Measurements from ENCODE around the gene RAB29. TPM values are rescaled to one million over a fixed set of nuclear protein-coding genes. Genes with fewer than 3 reads are reported as not detected.
A peak's percentile ranks its signal among the peaks of the same experiment; 100 is the strongest.

Gene RAB29
- total and polyA plus RNA-seq, 9 of the 15 experiments (the other 6 are each of a cell fraction or from before 2014, with no cell fraction given) = 6.3 to 17.6 (median 8.0) TPM

- TF ChIP-seq ZBTB40 (IDR thresholded peaks at IDR 0.05) = peak; percentile 77
- TF ChIP-seq ZBTB40 (CRISPR knock-in tag; IDR thresholded peaks at IDR 0.05) = no peak
- no peak for TF ChIP-seq PHTF2 (CRISPR knock-in tag; IDR thresholded peaks at IDR 0.05)
- TF ChIP-seq ATF6 (CRISPR knock-in tag; IDR thresholded peaks at IDR 0.05) = peak; percentile 76; the same call in 1 of the 2 replicates
- peak; percentile 100 for TF ChIP-seq ADNP (tag; IDR thresholded peaks at IDR 0.05)
- TF ChIP-seq BHLHE40 (IDR thresholded peaks at IDR 0.05; ENCODE audit: low read length) = peak; percentile 20; the same call in 1 of the 2 replicates
- no peak for TF ChIP-seq SRSF3 (IDR thresholded peaks at IDR 0.05; ENCODE audit: insufficient read depth, low read length)
- TF ChIP-seq L3MBTL2 (IDR thresholded peaks at IDR 0.05) = peak; percentile 95
- peak; percentile 59; the same call in 1 of the 2 replicates for TF ChIP-seq PTTG1 (tag; IDR thresholded peaks at IDR 0.05; ENCODE audit: low read depth)
- TF ChIP-seq ATF2 (CRISPR knock-in tag; IDR thresholded peaks at IDR 0.05) = no peak
- TF ChIP-seq MEF2D (tag; conservative IDR thresholded peaks at IDR 0.05; ENCODE audit: low read depth) = 0 out of 2 replicates have a peak, but pooled peaks have one; percentile 56
- no peak for TF ChIP-seq ZNF184 (CRISPR knock-in tag; IDR thresholded peaks at IDR 0.05)
- no peak for TF ChIP-seq CBX2 (IDR thresholded peaks at IDR 0.05; ENCODE audit: insufficient read depth, low read length, poor library complexity, severe bottlenecking)
- TF ChIP-seq ILF3 (IDR thresholded peaks at IDR 0.05; ENCODE audit: borderline replicate concordance) = no peak; the same call in 1 of the 2 replicates
- TF ChIP-seq TAL1 (IDR thresholded peaks at IDR 0.05) = peak; percentile 26; the same call in 1 of the 2 replicates
Observed at GRCh38 chr1:205750138-205751035, 24.9 kb downstream of the RAB29 start, which contains the start of gene NUCKS1 (continued).

Data from K562 (cell line).